NCI-H2029 treated with DMSO at 0.1 percent for 48 hours (cell line): ENCODE measurements around the gene ZBTB16.

Experiments used
- DNase-seq: peaks from one replicate; lab custom pipeline; 2025; lab: John Stamatoyannopoulos, UW

The ZBTB16 gene

DNA sequence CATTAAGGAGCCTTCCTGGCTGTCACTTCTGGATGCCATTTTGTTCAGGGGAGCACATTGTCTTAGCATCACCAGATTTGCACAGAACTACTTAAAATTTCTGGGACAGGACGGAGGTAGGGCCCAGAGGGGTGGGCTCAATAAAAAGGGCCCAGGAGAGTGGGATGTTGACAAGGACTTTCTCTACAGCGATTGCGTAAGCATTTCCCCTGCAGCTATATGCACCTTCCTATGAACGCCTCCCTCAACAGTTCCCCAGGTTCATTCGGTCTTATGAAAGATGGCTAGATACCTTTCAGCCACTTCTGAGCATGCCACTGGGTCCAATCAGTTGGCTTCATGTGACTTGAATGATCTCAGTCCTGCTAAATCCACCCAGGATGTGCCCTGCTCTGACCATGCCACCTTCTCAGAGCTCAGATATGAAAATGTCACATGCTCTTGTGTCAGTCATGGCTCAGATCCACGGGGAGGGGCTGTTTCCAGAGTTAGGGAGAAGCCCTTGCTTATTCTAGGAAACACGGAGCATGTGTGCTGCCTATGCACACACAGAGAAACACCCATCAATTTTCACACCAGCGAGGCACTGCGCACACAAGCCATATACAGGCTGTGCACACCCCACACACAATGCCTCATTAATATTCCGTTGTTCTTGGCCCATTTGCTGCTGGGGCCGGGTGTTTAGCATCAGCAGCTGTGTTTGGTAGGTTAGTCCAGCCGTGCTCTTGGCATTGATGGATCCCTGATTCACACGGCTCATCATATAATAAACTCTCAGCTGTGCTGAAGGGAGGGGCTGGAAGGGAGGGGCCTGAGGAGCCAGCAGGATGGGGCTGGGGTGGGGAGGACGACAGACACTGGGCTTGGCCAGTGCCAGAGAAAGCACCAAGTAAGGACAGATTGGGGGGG is 184.2 kb downstream of the ZBTB16 start:
- no peak for DNase-seq

DNA sequence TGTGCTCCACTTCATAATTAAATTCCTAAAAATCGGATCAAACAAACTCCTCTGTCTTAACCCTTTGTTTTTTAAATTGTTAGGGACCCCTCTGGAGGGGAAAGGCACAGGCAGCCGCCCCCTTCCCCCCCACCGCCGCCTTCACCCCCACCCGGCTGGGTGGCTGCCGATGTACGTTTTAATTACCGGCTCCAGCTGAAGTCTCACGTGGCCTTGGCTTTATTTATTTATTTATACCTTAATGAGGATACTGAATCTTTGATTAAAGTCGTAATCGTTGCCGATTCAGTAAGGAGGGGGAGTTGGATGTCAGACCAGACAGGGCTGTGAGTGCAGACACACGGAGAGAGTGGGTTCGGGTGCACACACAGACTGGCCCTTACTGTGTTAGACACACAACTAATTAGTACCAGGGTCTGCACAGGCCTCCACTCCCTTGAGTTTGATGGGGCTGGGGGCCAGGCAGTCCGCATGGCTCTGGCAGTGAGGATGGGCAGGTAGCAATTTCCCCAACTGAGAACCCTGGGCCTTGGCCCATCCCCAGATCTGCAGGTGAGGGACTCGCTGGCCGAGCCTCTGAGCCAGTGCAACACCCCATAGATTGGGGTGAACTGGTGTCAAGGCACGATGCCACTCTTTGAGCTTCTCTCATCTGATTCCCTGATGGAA is 185.3 kb downstream of the ZBTB16 start:
- DNase-seq, result no peak

DNA sequence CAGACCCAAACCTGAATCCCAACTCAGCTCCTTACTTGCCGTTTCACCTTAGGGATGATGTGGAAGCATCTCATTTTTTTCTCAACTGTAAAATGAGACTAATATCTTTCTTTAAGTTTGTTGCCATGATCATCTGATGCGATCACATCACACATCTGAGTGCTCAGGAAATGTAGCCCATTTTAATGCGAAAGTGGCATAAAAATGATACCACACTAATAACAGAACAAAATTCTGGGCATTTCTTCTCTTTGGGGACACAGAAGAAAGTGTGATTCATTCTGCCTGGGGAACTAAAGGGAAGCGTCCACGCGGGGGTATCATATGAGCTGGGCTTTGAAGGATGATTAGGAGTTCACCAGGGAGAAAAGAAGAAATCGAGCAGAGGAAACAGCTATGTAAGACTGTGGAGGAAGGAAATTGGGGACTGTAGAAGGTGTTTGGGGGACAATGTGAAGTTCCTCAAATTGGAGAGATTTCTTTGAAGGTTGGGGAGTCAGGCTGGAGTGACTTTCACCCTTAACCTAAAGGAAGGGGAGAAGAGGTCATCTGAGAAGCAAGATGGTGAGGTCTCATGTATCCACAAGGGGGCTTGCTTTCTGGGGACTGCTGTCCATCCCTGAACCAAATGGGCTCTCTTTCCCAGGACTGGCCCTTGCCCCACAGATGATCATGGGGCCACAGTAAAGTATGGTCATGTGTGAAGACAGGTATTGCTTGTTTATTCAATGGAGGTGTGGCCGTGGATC is 187.0 kb downstream of the ZBTB16 start:
- no peak for DNase-seq

DNA sequence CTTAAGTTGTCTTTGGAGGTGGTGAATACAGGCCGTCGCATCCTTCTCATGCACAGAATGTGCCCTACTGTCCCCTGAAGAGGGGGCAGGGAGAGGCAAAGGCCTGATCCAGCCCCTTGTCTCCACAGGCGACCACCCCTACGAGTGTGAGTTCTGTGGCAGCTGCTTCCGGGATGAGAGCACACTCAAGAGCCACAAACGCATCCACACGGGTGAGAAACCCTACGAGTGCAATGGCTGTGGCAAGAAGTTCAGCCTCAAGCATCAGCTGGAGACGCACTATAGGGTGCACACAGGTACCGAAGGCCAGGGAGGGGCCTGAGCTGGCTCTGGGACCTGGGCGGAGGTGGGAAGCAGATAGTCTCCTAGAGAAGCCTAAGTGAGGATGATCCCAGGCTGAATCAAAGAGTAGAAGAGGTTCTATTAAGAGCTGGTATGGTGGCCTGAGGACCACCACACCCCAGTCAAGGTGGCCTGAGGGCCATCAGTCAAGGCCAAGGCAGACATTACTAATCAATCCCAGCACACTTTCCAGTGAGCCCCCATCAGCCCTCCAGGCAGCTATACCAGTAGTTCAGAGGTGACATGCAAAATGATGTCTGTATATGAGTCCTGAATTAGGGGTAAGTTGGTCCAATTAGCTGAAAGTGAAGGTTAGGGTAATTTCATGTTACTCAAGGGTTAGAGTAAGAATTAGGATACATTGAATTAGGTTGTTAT is 187.7 kb downstream of the ZBTB16 start:
- no peak for DNase-seq

DNA sequence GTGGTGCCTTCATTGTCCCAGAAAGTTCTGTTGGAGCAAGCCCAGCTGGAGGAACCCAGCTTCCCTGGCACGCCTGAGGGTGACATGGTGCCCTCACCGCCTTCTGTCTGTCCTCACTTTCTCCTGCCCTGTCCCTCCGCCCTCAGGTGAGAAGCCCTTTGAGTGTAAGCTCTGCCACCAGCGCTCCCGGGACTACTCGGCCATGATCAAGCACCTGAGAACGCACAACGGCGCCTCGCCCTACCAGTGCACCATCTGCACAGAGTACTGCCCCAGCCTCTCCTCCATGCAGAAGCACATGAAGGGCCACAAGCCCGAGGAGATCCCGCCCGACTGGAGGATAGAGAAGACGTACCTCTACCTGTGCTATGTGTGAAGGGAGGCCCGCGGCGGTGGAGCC is 190.7 kb downstream of the ZBTB16 start:
- DNase-seq, result no peak

DNA sequence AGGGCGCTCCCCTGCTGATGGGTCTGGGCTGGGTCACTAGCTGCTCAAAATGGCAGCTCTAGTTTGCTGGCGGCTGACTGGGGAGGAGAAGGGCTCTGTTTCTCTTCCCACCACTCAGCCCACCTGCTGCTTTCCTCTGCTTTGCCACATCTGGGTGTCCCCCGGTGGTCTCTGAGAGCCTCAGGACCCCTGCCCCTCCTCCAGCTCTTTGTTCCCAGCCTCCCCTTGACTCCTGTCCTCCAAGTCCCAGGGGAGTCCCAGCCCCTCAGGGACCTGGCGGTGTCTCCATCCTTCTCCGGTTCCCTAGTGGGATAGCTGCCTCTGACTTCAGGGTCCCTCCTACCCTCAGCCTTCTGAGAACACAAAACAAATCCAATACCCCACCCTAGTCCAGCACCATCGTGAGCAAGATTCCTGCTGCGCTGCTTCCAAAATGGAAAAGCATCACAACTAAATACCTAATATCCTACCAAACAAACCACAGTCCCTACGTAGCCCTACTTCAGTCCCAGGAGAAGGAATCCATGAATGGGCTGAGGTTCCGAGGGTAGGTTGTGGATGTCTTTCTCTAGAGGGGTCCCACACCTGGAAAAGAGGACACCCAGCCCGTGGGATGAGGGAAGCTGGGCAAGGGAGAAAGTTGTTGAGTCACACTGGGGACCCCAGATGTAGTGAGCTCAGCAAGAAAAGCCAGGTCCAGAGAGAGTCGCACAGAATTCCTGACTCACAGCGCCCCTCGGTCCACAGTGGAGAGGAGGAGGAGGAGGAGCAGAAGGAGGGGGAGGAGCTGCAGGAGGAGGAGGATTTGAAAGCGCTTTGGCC is 191.7 kb downstream of the ZBTB16 start:
- no peak for DNase-seq

DNA sequence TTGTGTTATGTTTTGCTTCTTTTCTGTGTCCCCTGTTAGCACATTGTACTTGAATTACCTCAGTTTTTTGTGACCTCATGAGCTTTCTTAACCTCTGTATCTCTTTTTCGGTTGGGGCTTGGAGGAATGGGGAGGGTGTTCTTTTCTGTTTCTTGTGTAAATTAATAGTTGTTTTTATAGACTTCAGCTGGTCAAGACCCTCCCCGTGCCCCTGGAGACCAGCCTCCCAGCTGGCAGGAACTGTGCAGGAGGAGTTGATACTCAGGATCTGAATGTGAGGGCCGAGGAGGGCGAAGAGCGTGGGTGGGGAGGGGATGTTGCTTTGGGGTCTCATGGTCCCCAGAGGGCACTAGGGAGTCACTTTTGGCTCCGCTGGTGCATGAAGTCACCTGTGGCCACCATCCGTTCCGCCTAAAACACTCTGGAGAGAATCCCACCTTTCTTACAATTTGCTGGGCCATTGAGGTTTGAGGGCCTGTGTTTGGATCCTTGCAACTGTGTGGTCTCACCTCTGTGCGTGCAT is 192.4 kb downstream of the ZBTB16 start:
- DNase-seq, result no peak

DNA sequence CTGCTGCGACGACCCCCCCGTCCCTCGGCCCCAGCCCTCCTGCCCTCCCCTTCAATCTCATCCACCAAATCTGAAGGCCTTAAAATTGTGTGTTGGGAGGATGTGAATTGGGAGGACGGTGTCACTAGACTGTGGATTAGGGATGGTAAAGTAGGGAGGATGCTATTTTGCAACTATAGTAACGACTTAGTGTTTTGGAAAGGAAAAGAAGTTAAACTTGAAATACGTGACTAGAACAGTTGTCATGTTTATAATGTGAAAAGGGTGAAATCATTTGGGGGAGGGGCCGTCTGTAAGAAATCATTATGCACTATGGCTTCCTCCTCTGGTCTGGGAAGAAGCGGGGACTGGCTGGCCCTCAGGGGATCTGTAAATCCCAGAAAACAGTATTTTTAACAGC is 193.3 kb downstream of the ZBTB16 start:
- DNase-seq, result no peak

DNA sequence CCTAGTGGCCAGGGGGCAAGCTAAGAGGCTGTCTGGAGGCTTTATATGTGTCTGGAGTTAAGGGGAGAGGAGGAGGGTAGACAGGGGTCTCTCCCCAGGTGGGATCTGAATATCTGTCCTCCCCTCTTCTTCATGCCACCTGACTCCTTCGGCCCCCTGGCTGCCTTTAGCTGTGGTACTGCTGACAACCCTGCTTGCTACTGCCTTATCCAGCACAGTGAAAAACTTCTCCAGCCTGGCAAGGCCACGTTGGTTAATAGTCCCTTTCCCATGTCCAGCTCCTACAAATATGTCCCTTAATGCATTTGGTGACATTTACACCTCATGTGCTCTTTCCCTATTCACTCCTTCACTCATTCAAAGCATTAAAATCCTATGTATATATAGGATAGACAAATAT is 194.3 kb downstream of the ZBTB16 start:
- no peak for DNase-seq

DNA sequence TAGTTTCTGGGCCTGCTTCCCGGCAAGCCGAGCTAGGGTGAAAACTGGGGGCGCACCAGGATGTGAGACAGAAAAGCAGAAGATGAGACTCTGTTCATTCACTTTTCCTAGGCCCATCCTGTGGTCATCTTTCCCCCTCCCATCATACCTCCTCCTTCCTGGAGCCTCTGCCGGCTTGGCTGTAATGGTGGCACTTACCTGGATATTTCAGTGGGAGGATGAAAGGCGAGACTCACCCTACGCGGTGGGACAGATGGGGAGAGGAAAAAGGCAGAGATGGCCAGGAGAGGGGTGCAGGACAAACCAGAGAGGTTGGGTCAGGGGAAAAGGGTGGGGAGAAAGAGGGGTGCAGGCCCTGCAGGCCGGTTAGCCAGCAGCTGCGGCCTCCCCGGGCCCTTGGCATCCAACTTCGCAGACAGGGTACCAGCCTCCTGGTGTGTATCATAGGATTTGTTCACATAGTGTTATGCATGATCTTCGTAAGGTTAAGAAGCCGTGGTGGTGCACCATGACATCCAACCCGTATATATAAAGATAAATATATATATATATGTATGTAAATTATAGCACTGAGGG is 195.1 kb downstream of the ZBTB16 start:
- no peak for DNase-seq

DNA sequence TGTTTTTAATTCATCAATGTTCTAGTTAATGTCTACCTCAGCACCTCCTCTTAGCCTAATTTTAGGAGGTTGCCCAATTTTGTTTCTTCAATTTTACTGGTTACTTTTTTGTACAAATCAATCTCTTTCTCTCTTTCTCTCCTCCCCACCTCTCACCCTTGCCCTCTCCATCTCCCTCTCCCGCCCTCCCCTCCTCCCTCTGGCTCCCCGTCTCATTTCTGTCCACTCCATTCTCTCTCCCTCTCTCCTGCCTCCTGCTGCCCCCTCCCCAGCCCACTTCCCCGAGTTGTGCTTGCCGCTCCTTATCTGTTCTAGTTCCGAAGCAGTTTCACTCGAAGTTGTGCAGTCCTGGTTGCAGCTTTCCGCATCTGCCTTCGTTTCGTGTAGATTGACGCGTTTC is 195.8 kb downstream of the ZBTB16 start:
- DNase-seq, result no peak

DNA sequence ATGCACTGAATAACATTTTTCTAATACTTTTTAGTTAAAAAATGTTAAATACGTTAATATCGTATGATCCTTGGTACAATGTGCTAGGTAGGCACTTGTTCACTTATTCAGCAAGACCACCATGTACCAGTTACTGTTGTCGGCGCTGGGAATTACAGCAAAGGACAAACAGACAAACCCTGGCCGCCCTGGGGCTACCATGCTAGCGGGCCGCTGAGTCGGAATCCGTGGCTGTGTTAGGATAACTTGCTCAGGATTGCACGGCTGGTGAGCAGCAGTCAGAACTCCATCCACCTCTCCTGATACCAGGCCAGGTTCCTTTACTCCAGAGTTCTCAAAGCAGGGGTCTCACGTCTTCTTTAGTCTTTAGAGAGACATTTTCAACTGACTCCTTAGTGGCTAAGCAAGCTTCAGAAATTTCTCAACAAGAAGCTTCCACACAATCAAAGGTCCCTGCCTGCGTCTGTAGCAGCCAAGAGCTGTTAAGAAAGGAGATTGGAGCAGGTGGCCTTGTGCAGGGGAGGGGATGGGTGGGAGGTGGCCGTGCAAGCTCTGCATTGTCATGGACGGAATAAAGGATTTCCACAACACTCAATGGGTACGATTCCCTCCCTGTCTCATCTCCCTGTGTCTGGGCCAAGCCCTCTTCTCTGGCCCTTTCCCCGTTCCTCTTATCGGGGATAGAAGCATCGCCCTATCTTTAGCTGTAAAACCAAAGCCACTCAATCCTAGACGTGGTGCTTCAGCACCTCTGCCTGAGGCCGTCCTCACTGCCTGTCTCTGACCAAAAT is 196.9 kb downstream of the ZBTB16 start:
- DNase-seq, result no peak

DNA sequence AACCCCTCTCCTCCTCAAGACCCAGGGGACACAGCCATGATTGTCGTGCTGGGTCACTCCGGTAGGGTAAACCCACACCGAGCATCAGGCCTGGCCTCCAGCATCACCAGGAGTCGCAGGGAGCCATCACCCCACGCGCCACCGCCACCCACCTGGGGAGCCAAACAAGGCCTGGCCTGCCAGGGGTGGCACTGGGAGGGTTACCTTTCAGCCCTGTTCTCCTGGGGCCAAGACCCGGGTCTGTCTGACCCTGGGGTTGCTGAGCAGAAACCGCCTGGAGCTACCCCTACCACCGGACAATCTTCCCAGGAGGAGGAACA is 197.4 kb downstream of the ZBTB16 start:
- DNase-seq, result no peak

DNA sequence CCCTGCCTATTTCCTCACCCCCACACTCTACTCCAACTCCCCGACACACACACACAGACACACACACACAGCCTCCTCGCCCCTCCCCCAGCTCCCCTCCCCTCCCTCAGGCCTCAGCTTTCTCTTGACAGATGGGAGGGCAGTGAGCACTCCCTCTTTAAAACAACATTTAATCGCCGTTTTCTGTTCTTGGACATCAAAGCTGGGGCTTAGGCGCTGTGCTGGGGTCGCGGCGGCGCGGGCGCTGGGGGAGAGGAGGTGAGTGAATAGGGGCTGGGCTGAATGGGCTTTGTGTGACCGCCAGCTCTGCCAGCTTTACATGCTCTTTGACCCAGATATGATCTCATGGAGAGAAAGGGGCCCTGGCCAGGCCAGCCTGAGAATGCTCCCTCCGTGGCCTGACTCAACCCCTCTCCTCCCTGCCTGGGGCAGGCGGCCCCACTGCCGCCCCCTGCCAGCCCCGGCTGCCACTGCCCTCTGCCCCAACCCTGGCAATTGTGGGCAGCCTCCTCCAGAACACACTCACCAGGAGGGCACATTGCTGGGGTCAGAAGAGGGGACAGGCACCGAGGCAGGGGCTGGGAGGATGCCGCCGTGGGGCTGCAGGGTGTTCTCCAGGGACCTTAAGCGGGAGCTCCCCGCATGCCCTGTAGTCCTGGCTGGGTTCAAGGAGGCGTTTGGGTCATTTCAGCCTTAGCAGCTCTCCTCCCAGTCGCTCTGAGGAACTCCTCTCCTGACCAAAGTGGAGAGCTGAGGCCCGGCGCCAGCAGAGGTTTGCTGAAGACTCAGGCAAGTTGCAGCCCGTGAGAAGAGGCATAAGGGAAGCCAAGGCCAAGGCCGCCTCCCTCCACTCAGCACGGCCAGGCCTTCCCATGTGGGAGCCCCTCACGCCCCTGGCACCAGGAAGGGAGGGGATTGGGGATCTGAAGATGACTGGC is 198.4 kb downstream of the ZBTB16 start:
- no peak for DNase-seq

DNA sequence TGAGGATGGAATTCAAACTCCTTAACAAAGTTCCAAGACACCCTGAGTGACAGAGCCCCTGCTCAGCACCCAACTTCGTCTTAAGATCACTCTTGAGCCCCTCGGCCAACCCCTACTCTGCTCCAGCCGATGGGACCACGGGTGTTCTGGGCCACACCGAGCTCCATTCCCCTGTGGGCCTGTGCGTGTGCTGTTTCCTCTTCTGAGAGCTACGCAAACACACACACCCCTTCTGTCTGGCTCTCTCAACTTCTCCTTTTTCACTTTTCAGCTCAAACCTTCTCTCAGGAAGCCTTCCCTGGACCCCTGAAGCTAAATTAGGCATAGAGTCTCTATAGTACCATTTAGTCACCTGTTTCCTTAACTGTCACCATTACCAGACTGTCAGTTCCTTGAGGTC is 199.2 kb downstream of the ZBTB16 start:
- DNase-seq, result no peak

DNA sequence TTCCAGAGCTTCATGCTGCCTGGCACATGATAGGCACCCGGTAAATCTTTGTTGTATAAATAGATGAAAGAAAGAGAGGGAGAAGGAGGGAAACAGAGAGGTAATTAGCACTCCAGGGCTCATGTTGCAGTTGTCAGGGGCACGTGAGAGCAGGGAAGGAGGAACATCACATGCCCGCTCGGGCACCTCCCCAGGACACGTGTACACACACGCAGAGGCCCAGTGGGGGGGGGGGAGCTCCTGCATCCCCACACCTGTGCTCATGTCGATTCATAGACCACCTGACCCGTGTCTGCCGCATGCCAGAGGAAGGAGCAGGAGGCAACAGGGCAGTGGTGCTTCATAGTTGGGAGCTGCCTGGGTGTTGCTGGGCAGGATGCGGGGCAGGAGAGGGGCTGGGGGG is 199.6 kb downstream of the ZBTB16 start:
- peak; percentile 5 for DNase-seq

DNA sequence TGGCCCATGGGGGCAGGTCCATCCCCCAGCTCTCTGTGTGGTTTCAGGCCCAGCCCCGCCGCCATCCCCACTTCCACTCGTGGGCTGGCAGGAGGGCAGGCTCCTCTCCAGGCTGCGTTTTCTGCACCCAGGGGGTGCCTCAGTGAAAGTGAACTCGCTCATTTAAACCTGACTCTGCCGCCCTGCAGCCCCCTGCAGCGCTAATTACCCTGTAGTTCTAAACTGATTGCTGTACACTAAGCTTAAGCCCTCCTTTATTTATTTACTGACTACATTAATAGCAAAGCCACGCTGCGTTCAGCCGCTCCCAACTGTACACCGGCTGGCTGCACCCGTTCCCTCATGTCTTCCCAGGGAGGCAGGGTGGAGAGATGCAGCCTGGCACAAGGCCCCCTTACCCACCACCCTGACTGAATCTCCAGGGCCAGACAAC is 200.1 kb downstream of the ZBTB16 start:
- DNase-seq, result no peak

DNA sequence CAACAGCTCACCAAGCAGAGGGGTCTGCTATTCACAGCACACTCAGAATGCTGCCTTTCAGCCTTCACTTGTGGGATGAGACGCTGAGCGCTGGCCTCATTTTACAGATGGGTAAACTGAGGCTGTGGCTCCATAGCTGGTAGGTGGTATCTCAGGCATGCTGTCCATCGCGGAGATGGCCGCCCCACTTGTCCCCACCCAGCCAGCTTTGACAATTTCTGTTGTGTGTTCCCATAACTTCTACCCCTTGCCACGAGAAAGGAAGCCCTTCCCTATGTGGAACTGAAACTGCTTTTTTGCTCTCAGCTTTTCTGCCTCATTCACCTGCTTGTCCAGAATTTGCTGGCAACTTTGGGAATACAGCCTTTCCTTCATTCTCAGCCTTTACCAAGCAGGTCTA is 200.6 kb downstream of the ZBTB16 start:
- no peak for DNase-seq

DNA sequence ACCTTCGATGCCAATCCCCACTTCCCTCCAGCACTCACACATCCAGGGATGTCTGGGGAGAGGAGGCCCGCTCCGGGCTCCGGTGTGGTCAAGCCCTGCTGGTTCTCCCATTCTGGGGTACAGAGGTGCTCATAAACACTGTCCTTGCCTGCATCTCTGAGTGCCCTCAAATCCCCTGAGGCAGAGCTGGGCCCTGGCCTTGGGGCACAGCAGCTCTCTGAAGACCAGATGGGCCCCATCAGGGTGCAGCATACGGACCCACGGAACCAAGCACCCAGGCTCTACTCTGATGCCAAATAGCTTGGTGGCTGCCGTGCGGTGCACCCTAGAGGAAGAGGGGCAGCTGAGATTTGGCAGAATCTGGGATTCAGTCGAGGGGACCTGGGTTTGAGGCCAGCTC is 201.0 kb downstream of the ZBTB16 start:
- DNase-seq, result no peak
